PFSK-1 (cell line): ENCODE measurements around the gene FAM120AOS.

Source experiments
- FOXP2 ChIP-seq: optimal IDR thresholded peaks from 2 replicates; pipeline ENCODE3; 2011; ENCODE audit warnings: borderline replicate concordance, control low read depth, inconsistent platforms; ENCODE audit not compliant: insufficient read depth; ENCODE audit errors: extremely low read length, extremely low read depth
- POLR2AphosphoS5 ChIP-seq: IDR thresholded peaks from 2 replicates; pipeline ENCODE4 v1.6.1; 2012; ENCODE audit warnings: low read depth, mild to moderate bottlenecking, control low read depth, low read length, moderate library complexity
- REST ChIP-seq, 2 experiments: IDR thresholded peaks; 2 replicates each; pipeline versions ENCODE4 v1.6.1 to v1.8.0; 2011 to 2012; ENCODE audit warnings: low read depth in 2 of 2, low read length in 2 of 2, control low read depth in 1 of 2, inconsistent platforms in 1 of 2, mild to moderate bottlenecking in 1 of 2, moderate library complexity in 1 of 2; ENCODE audit not compliant: insufficient read depth in 1 of 2
- TAF1 ChIP-seq: IDR thresholded peaks from 2 replicates; pipeline ENCODE4 v1.6.1; 2012; ENCODE audit warnings: low read length, control low read depth, borderline replicate concordance; ENCODE audit not compliant: insufficient read depth

- TF ChIP-seq POLR2AphosphoS5 (no peak), REST (IDR thresholded peaks at IDR 0.05; ENCODE audit: insufficient read depth in 1 of 2, low read depth in 2 of 2, low read length in 2 of 2) (no peak), TAF1 (no peak), FOXP2 (no peak)
These were observed 35.8 kb downstream of the FAM120AOS start for GRCh38 chr9:93417538-93417937.
